HL-60 (cell line): Measurements from ENCODE around the gene EFCAB8.

Source experiments
- DNase-seq, 2 experiments: peaks; one replicate each; pipeline ENCODE4 v3.0.0-alpha.2; 2010 to 2020; ENCODE audit warnings: low read depth in 1 of 2, low spot score in 1 of 2
- H3K27ac ChIP-seq: fragments of 250-450 bp; sonication (Bioruptor Pico); replicated peaks from 2 replicates; pipeline ENCODE4 v1.5.1; 2020; ENCODE audit warnings: mild to moderate bottlenecking, moderate library complexity
- H3K27me3 ChIP-seq: fragments of 250-450 bp; sonication (Bioruptor Pico); 2 replicates; pipeline ENCODE4 v1.5.1; 2021; ENCODE audit warnings: mild to moderate bottlenecking, moderate library complexity; ENCODE audit not compliant: insufficient read depth, poor library complexity, severe bottlenecking
- H3K4me3 ChIP-seq: replicated peaks from 2 replicates; pipeline ENCODE4 v1.5.1; 2011; ENCODE audit warnings: mild to moderate bottlenecking, control low read depth, low read length; ENCODE audit not compliant: insufficient read depth
- CTCF ChIP-seq: IDR thresholded peaks from one replicate; pipeline ENCODE4 v1.5.1; 2011; ENCODE audit warnings: low read length, control low read depth, inconsistent platforms; ENCODE audit not compliant: insufficient read depth
- GABPA ChIP-seq: IDR thresholded peaks from 2 replicates; pipeline ENCODE4 v1.6.1; 2012; ENCODE audit warnings: low read depth
- POLR2AphosphoS5 ChIP-seq: IDR thresholded peaks from 2 replicates; pipeline ENCODE4 v1.6.1; 2012; ENCODE audit warnings: low read depth
- REST ChIP-seq: IDR thresholded peaks from 2 replicates; pipeline ENCODE4 v1.6.1; 2012; ENCODE audit warnings: low read depth; ENCODE audit not compliant: insufficient replicate concordance
- SPI1 ChIP-seq: IDR thresholded peaks from 2 replicates; pipeline ENCODE4 v1.6.1; 2012; ENCODE audit warnings: low read depth, mild to moderate bottlenecking, borderline replicate concordance

Gene EFCAB8

GRCh38 chr20:32841174-32841573 lies 17.5 kb upstream of the EFCAB8 start:
- no peaks in the 10 kb centered on the region for H3K27me3 ChIP-seq
- DNase-seq, result no peak

GRCh38 chr20:32841632-32842031 lies 17.1 kb upstream of the EFCAB8 start:
- DNase-seq, result no peak
- no peak overlapping the region for H3K27ac ChIP-seq
- H3K4me3 ChIP-seq, result no peak overlapping the region
- TF ChIP-seq REST, result no peak
- TF ChIP-seq POLR2AphosphoS5, result no peak
- no peak for TF ChIP-seq GABPA
- TF ChIP-seq SPI1, result no peak
- no peak for TF ChIP-seq CTCF
- no peaks in the 10 kb centered on the region for H3K27me3 ChIP-seq

More at GRCh38 chr20:32841174-32841573, 17.5 kb upstream of the EFCAB8 start:
- Histone ChIP-seq H3K4me3 (no peak overlapping the region), H3K27ac (no peak overlapping the region)
- TF ChIP-seq CTCF, result no peak
- no peak for TF ChIP-seq POLR2AphosphoS5
- TF ChIP-seq GABPA, result no peak
- TF ChIP-seq SPI1, result no peak
- TF ChIP-seq REST, result no peak

- no peak overlapping the region for H3K4me3 ChIP-seq
- H3K27me3 ChIP-seq, result no peaks in the 10 kb centered on the region
- TF ChIP-seq SPI1 (no peak), GABPA (no peak), POLR2AphosphoS5 (no peak), REST (no peak)
- H3K27ac ChIP-seq, result no peak overlapping the region
- DNase-seq, result no peak
These were observed 15.8 kb upstream of the EFCAB8 start for GRCh38 chr20:32842688-32843524.
